ENCODE measurements around the gene TBX6. TPM values are rescaled to one million over a fixed set of nuclear protein-coding genes. Genes with fewer than 3 reads are reported as not detected.

Gene TBX6
- total and polyA plus RNA-seq, 2 of the 4 experiments (the other 2 are of a cell fraction): 0.10 TPM; not detected in 1

- BruUV-seq (replicated peaks): no TSS peak
- no peak overlapping the region for H2BK15ac ChIP-seq (ENCODE audit: low read depth, low read length)
- no peak overlapping the region for H3K14ac ChIP-seq (replicated peaks; ENCODE audit: low read depth, low read length)
- H3K4ac ChIP-seq (ENCODE audit: low read depth, low read length): no peak overlapping the region
- H4K8ac ChIP-seq (ENCODE audit: low read depth in 2 of 2, low read length in 2 of 2): no peak overlapping the region
- no peaks in the 10 kb centered on the region for H3K27me3 ChIP-seq (ENCODE audit: control insufficient read depth, insufficient read depth, low read length)
- no peak for ATAC-seq (ENCODE audit: low read depth)
- no peaks in the 10 kb centered on the region for H4K20me1 ChIP-seq (ENCODE audit: insufficient read depth, low read length)
- H3K27ac ChIP-seq (ENCODE audit: insufficient read depth, low read length): no peak overlapping the region
- H3K4me2 ChIP-seq (ENCODE audit: low read depth, low read length): no peak overlapping the region
- H2BK20ac ChIP-seq (ENCODE audit: low read depth, low read length): no peak overlapping the region
- CTCF ChIA-PET: no interaction called here
- no peak overlapping the region for H3K23ac ChIP-seq (ENCODE audit: low read depth, low read length)
- no peak overlapping the region for H2BK5ac ChIP-seq (ENCODE audit: low read depth, low read length, poor library complexity, severe bottlenecking)
- POLR2A ChIA-PET (ENCODE audit: unreplicated experiment): interaction anchor here (0.5 kb wide), 1 partner anchor 10 kb away, joined by 7 read pairs; no protein-coding TSS in a partner anchor
- no peaks in the 10 kb centered on the region for H3K79me1 ChIP-seq (ENCODE audit: low read depth in 1 of 2, low read length in 2 of 2)
- H2BK120ac ChIP-seq (ENCODE audit: low read depth, low read length): no peak overlapping the region
- no peak overlapping the region for H3K9ac ChIP-seq (ENCODE audit: low read depth, low read length)
- H2AK9ac ChIP-seq (replicated peaks; ENCODE audit: low read depth, low read length, poor library complexity): no peak overlapping the region
- H3K56ac ChIP-seq (ENCODE audit: extremely low read depth, insufficient read depth, low read length): no peak overlapping the region
- intact Hi-C loops (cut with micrococcal nuclease): no loop called here
- H2AK5ac ChIP-seq (ENCODE audit: low read depth, low read length): no peak overlapping the region
- H2AFZ ChIP-seq (replicated peaks; ENCODE audit: low read length, poor library complexity): no peak overlapping the region
- H3K36me3 ChIP-seq (ENCODE audit: control insufficient read depth, insufficient read depth, low read length): peaks cover 25% of the 10 kb centered on the region
- dilution Hi-C loops (cut with HindIII; ENCODE audit: low sequenced_read_pairs, unreplicated experiment): no loop called here
- TF ChIP-seq MXI1 (IDR thresholded peaks at IDR 0.05; ENCODE audit: borderline replicate concordance, low read depth, low read length): no peak
- TF ChIP-seq CEBPB (IDR thresholded peaks at IDR 0.05; ENCODE audit: low read depth, low read length): no peak
- no peak for TF ChIP-seq MAZ (IDR thresholded peaks at IDR 0.05; ENCODE audit: borderline replicate concordance, low read depth, low read length)
- TF ChIP-seq RAD21 (IDR thresholded peaks at IDR 0.05; ENCODE audit: low read length): no peak
- TF ChIP-seq RFX5 (IDR thresholded peaks at IDR 0.05; ENCODE audit: low read depth, low read length): no peak
- no peak for TF ChIP-seq POLR2A (IDR thresholded peaks at IDR 0.05; ENCODE audit: low read depth, low read length)
- no peak for TF ChIP-seq RCOR1 (IDR thresholded peaks at IDR 0.05; ENCODE audit: insufficient replicate concordance, low read length)
- TF ChIP-seq, protein P1, sequence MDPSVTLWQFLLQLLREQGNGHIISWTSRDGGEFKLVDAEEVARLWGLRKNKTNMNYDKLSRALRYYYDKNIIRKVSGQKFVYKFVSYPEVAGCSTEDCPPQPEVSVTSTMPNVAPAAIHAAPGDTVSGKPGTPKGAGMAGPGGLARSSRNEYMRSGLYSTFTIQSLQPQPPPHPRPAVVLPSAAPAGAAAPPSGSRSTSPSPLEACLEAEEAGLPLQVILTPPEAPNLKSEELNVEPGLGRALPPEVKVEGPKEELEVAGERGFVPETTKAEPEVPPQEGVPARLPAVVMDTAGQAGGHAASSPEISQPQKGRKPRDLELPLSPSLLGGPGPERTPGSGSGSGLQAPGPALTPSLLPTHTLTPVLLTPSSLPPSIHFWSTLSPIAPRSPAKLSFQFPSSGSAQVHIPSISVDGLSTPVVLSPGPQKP (IDR thresholded peaks at IDR 0.05; ENCODE audit: borderline replicate concordance, low read depth, low read length): no peak
- TF ChIP-seq MAFK (IDR thresholded peaks at IDR 0.05; ENCODE audit: low read depth, low read length): no peak
- TF ChIP-seq BHLHE40 (IDR thresholded peaks at IDR 0.05; ENCODE audit: low read depth, low read length): no peak
- TF ChIP-seq, protein P2, sequence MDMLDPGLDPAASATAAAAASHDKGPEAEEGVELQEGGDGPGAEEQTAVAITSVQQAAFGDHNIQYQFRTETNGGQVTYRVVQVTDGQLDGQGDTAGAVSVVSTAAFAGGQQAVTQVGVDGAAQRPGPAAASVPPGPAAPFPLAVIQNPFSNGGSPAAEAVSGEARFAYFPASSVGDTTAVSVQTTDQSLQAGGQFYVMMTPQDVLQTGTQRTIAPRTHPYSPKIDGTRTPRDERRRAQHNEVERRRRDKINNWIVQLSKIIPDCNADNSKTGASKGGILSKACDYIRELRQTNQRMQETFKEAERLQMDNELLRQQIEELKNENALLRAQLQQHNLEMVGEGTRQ (IDR thresholded peaks at IDR 0.05; ENCODE audit: low read depth, low read length): no peak
- no peak for TF ChIP-seq CHD1 (IDR thresholded peaks at IDR 0.05; ENCODE audit: low read depth, low read length)
- no peak for TF ChIP-seq NFE2L2 (IDR thresholded peaks at IDR 0.05; ENCODE audit: low read depth, low read length)
- no peak overlapping the region for H3K4me3 ChIP-seq (ENCODE audit: insufficient read depth, low read depth, low read length)
- no peak overlapping the region for H4K91ac ChIP-seq (ENCODE audit: insufficient read depth, low read depth, low read length)
- no peak for DNase-seq
- in situ Hi-C loops (cut with MboI; ENCODE audit: low sequenced_read_pairs): no loop called here
- H4K5ac ChIP-seq (ENCODE audit: low read depth, low read length): no peak overlapping the region
- H3K9me3 ChIP-seq (ENCODE audit: control insufficient read depth, insufficient read depth, low read length): no peaks in the 10 kb centered on the region
- H3K18ac ChIP-seq (ENCODE audit: low read depth, low read length): no peak overlapping the region
- no peaks in the 10 kb centered on the region for H3K4me1 ChIP-seq (ENCODE audit: control insufficient read depth, insufficient read depth, low read length)
- no peaks in the 10 kb centered on the region for H3K9me1 ChIP-seq (ENCODE audit: insufficient read depth, low read length)
- WGBS, 2 experiments (ENCODE audit: extremely low coverage in 2 of 2, insufficient read length in 1 of 2): no CpG with 5 or more reads among the region's 6 CpGs
Measured at GRCh38 chr16:30104492-30104891, 12.8 kb upstream of the TBX6 start.
